KMS-11 (cell line): ENCODE data around the gene TDP1.

Source experiments
- H2AFZ ChIP-seq: fragments of 200-600 bp; sonication (generic); 2 replicates; pipeline ENCODE4 v1.6.1; 2016; ENCODE audit warnings: antibody characterized with exemption, mixed run types, low read depth
- H3K27ac ChIP-seq: fragments of 200-600 bp; sonication (generic); 2 replicates; pipeline ENCODE4 v1.6.1; 2016; ENCODE audit warnings: mild to moderate bottlenecking, mixed run types
- H3K27me3 ChIP-seq: fragments of 200-600 bp; sonication (generic); 2 replicates; pipeline ENCODE4 v1.6.1; 2017; ENCODE audit warnings: mild to moderate bottlenecking, low read depth, mixed run types, moderate library complexity; ENCODE audit not compliant: insufficient read depth
- H3K36me3 ChIP-seq: fragments of 200-600 bp; sonication (generic); 2 replicates; pipeline ENCODE4 v1.6.1; 2017; ENCODE audit warnings: mild to moderate bottlenecking, mixed run types; ENCODE audit not compliant: insufficient read depth
- H3K4me1 ChIP-seq: fragments of 200-600 bp; sonication (generic); 2 replicates; pipeline ENCODE4 v1.6.1; 2016; ENCODE audit warnings: mild to moderate bottlenecking, low read depth, mixed run types; ENCODE audit not compliant: poor library complexity, severe bottlenecking
- H3K4me2 ChIP-seq: fragments of 200-600 bp; sonication (generic); 2 replicates; pipeline ENCODE4 v1.7.0; 2016; ENCODE audit warnings: mild to moderate bottlenecking, mixed run types
- H3K4me3 ChIP-seq: fragments of 200-600 bp; sonication (generic); IDR thresholded peaks from 2 replicates; pipeline ENCODE4 v1.6.1; 2017; ENCODE audit warnings: low read depth, low read length, mixed read lengths; ENCODE audit not compliant: insufficient read depth
- H3K79me2 ChIP-seq: fragments of 200-600 bp; sonication (generic); 2 replicates; pipeline ENCODE4 v1.6.1; 2016; ENCODE audit warnings: low read depth, mixed run types; ENCODE audit not compliant: insufficient read depth
- H3K9ac ChIP-seq: fragments of 200-600 bp; sonication (generic); 2 replicates; pipeline ENCODE4 v1.6.1; 2016; ENCODE audit warnings: mild to moderate bottlenecking, mixed run types
- H4K20me1 ChIP-seq: fragments of 200-600 bp; sonication (generic); 2 replicates; pipeline ENCODE4 v1.6.1; 2016; ENCODE audit warnings: mild to moderate bottlenecking, mixed run types; ENCODE audit not compliant: insufficient read depth
- CTCF ChIP-seq: fragments of 200-600 bp; sonication (generic); conservative IDR thresholded peaks from 2 replicates; pipeline ENCODE4 v1.6.1; 2017; ENCODE audit warnings: low read depth, mild to moderate bottlenecking, antibody characterized with exemption, low read length, moderate library complexity, mixed read lengths

TDP1 gene

GRCh38 chr14:89947344-89947743, 8.4 kb upstream of the TDP1 start:
- TF ChIP-seq CTCF: no peak
- Histone ChIP-seq H3K4me3 (no peak overlapping the region), H3K4me2 (no peak overlapping the region), H3K4me1 (no peaks in the 10 kb centered on the region), H4K20me1 (no peaks in the 10 kb centered on the region), H2AFZ (no peak overlapping the region), H3K27me3 (no peaks in the 10 kb centered on the region), H3K79me2 (no peaks in the 10 kb centered on the region), H3K36me3 (no peaks in the 10 kb centered on the region), H3K9ac (no peak overlapping the region), H3K27ac (no peak overlapping the region)

- H4K20me1 ChIP-seq: no peaks in the 10 kb centered on the region
- no peak overlapping the region for H2AFZ ChIP-seq
- H3K36me3 ChIP-seq: no peaks in the 10 kb centered on the region
- H3K27ac ChIP-seq: no peak overlapping the region
- H3K79me2 ChIP-seq: peaks cover 8% of the 10 kb centered on the region
- H3K9ac ChIP-seq: no peak overlapping the region
- H3K27me3 ChIP-seq: no peaks in the 10 kb centered on the region
- no peak overlapping the region for H3K4me3 ChIP-seq
- H3K4me1 ChIP-seq: peaks cover 10% of the 10 kb centered on the region
- no peak overlapping the region for H3K4me2 ChIP-seq
- no peak for TF ChIP-seq CTCF
These were observed 3.2 kb upstream of the TDP1 start for GRCh38 chr14:89952576-89952975.

GRCh38 chr14:89953602-89954001, 2.1 kb upstream of the TDP1 start:
- Histone ChIP-seq H3K27ac (peak overlapping the region; percentile 89; the same call in 1 of the 2 replicates), H3K36me3 (no peaks in the 10 kb centered on the region), H3K4me1 (peaks cover 16% of the 10 kb centered on the region), H2AFZ (peak overlapping the region; percentile 70; the same call in 1 of the 2 replicates), H3K9ac (peak overlapping the region; percentile 49; the same call in 1 of the 2 replicates), H3K27me3 (no peaks in the 10 kb centered on the region), H3K79me2 (peaks cover 11% of the 10 kb centered on the region), H3K4me2 (peak overlapping the region; percentile 31), H4K20me1 (no peaks in the 10 kb centered on the region), H3K4me3 (no peak overlapping the region)
- no peak for TF ChIP-seq CTCF

GRCh38 chr14:89954070-89955021, 1.4 kb upstream of the TDP1 start, which contains the start of gene EFCAB11:
TSS of gene EFCAB11 (minus strand) at chr14:89954730. CDS start at chr14:89954660, 70 bp downstream.
- peak within 1 kb of the TSS; percentile 89 for H3K27ac ChIP-seq
- no peak for TF ChIP-seq CTCF
- peak within 1 kb of the TSS; percentile 87 for H2AFZ ChIP-seq
- no peaks in the 10 kb centered on the region for H3K27me3 ChIP-seq
- H3K4me1 ChIP-seq: peaks cover 24% of the 10 kb centered on the region
- H3K4me2 ChIP-seq: peak within 1 kb of the TSS; percentile 92
- H4K20me1 ChIP-seq: no peaks in the 10 kb centered on the region
- H3K36me3 ChIP-seq: no peaks in the 10 kb centered on the region
- peaks cover 11% of the 10 kb centered on the region for H3K79me2 ChIP-seq
- H3K9ac ChIP-seq: peak within 1 kb of the TSS; percentile 80; the same call in 1 of the 2 replicates
- no peak within 1 kb of the TSS for H3K4me3 ChIP-seq
